Sigmoid colon (tissue), 4 donors: ENCODE data around the gene EHHADH.

ENCODE experiments used
- CTCF ChIP-seq, 4 experiments: fragments of 450-650 bp in 3 of 4; fragments of 200-600 bp in 1 of 4; IDR thresholded peaks; one replicate each; pipeline ENCODE4 v1.5.1; 2016 to 2019; ENCODE audit warnings: antibody characterized with exemption in 4 of 4, mild to moderate bottlenecking in 3 of 4, moderate library complexity in 2 of 4
- POLR2AphosphoS5 ChIP-seq, 4 donors: sonication (generic); formaldehyde crosslinking; IDR thresholded peaks; one replicate each; pipeline ENCODE4 v1.6.1; 2017; ENCODE audit warnings: antibody characterized with exemption in 4 of 4

- TF ChIP-seq CTCF (IDR thresholded peaks at IDR 0.05) = no peak
- TF ChIP-seq POLR2AphosphoS5 (IDR thresholded peaks at IDR 0.05) = no peak
Measured at GRCh38 chr3:185263423-185263822, 9.6 kb upstream of the EHHADH start.
